ENCODE measurements around the gene OR51B6.
"Not testable (repeated sequence)": the region's sequence is repeated elsewhere in the genome, so short reads cannot be mapped to it uniquely, and the experiment has no call there.

OR51B6 gene

GRCh38 chr11:5366365-5366764 is 15.1 kb downstream of the OR51B6 start:
- DNase-seq, result not testable (repeated sequence)

DNA sequence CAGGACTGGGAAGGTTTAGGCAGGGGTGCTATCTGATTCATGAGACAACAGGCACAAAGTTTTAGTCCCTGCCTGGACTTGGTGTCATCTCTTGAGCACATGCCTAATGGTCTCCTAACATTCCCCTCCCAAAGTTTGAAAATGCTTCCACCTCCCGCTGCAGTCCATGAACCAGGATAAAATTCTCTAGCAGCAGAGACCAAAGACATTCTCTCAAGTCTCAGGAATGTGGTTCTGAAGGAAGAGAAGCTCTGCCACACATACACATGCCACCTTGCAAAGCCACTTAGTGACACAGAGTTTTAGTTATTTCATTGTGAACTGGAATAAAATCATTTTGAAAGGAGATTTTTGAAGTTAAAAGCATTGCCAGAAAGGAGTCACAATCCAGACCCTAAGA is 15.5 kb downstream of the OR51B6 start:
- DNase-seq, result no peak

GRCh38 chr11:5367448-5368074 is 16.3 kb downstream of the OR51B6 start:
- no peak for DNase-seq

GRCh38 chr11:5368502-5369043 is 17.3 kb downstream of the OR51B6 start:
- DNase-seq, result no peak

DNA sequence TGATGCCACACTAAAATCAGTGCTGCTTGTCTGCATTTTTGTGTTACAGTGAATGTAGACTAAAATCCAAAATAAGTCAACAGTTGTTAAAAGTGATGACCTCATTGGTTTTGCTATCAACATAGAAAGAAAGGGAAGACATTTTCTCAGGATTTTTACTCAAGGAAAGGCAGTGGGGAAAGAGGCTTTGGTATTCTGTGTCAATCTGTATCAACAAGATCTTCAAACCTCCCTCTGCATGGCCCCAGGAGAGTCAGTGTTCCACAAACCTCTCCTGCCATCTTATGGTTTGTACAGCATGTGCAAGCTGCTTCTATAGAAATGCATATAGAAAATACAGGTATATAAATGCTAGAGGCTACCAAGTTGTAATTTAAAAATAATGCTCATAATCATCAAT is 18.5 kb downstream of the OR51B6 start:
- DNase-seq, result no peak

DNA sequence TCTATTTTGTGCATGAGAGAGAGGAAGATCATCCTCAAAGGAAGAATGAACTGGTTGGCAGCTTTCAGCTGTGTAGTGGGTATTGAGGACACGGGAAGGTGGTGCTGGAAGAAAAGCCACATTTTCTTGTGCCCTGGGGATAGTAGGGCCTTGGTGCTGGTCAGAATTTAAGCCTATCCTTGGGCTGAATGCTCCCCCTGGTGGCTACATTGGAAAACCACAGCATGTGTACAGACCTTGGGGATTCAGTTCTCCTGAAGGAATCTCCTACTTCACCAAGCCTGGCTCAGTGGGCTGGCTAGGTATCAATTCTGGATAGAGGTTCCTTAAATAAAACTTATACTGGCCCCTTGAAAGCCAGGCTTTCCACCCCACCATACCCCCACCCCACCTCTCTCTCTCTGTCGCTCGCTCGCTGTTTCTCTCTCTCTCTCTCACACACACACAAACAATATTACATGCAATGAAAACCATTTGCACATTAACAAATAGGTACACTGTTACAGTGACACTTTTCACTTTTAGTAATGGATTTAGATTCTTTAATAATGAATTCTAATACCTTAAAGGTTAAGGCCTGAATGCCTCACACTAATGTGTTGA is 29.5 kb downstream of the OR51B6 start:
- no peak for DNase-seq

DNA sequence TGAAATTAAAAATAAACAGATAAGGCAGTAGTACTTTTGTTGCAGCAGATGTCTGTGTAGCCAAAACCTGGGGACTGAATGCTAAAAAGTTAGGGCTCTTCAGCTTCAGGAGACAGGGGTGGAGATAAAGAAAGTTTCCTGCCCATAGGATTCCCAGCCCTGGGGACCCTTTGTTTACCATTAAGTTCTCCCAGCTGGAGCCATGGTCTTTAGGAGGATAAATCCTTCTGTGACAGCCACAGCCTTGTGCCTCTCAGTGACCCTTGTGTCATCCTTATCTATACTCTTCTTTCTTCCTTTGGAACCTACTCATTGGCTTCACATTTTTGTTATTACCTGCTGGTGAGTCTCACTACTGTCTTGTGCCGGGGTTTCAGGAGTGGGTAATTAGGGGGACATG is 32.3 kb downstream of the OR51B6 start, which contains the start of gene OR51M1:
Gene OR51M1, plus strand, starts transcription at position 237 of the 400 bp plus-strand sequence. CDS start 5,587 bp downstream, outside the sequence.
- no peak for DNase-seq

- DNase-seq, result no peak
Measured at GRCh38 chr11:5384335-5384734, 33.0 kb downstream of the OR51B6 start.

DNA sequence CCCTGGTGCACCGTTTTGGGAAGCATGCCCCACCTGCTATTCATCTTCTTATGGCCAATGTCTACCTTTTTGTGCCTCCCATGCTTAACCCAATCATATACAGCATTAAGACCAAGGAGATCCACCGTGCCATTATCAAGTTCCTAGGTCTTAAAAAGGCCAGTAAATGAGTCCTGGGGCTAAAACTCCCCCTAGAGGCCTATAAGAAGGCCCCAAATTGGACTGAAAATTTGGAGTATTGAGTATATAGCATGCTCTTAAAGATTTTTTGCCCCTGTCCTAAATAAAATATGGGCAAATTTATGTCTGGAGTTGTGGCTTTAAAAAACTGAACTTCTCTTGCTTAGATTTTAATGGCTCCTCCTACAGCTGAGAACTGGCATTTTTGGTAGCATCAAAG is 38.9 kb downstream of the OR51B6 start:
- DNase-seq, result no peak

DNA sequence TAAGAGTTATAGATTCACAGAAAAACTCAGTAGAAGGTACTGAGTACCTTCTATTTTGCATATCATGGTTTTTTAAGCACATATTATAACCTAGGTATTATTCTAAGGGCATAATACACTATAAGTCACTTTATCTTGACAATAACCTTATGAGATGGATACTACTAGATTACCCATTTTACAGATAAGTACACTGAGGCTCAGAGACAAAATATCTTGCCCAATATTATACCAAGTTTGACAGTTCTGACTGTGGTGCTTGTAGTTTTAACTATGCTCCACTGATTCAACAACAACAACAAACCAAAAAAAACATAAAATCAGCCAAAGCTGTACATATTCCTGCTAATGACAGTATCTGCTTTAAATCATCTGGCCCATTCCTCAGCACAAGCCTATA is 42.8 kb downstream of the OR51B6 start:
- no peak for DNase-seq

DNA sequence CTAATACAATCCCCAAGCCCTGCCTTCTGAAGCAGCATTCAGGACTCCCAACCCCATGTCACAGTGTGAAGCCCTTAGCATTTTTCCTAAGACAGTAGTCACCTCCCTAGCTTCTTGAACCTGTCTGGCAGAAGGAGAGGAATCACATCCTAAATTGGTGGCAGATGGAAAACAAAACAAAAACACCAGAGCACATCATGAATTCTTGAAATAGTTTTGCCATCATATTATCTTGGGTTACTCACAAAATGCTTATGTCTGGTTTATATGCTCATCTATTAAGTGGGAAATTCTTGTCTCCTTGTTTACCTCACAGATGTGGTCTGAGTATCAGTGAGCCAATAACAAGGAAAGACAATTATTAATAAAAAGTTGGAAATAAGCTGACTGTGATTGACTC is 47.6 kb downstream of the OR51B6 start:
- no peak for DNase-seq

All from T-helper 9 cell (primary cell).